GM18868 (cell line): Measurements from ENCODE around the gene PIGN.

ENCODE experiments used
- ATAC-seq: cut with Tn5 transposase; IDR thresholded peaks from one replicate; pipeline ENCODE4 v1.9.1; 2021; ENCODE audit warnings: mild to moderate bottlenecking, moderate library complexity; ENCODE audit not compliant: unreplicated experiment

Gene PIGN

GRCh38 chr18:62018759-62019041 lies 168.2 kb downstream of the PIGN start:
- no peak for ATAC-seq

GRCh38 chr18:62018034-62018758 lies 168.7 kb downstream of the PIGN start:
- no peak for ATAC-seq

- no peak for ATAC-seq
These were observed 169.2 kb downstream of the PIGN start for GRCh38 chr18:62017618-62018017.

GRCh38 chr18:62011416-62011815 lies 175.4 kb downstream of the PIGN start:
- no peak for ATAC-seq

GRCh38 chr18:62009521-62009920 lies 177.3 kb downstream of the PIGN start:
- no peak for ATAC-seq

- ATAC-seq, result no peak
These were observed 185.5 kb downstream of the PIGN start for GRCh38 chr18:62001396-62001795.

- ATAC-seq, result no peak
These were observed 187.9 kb downstream of the PIGN start for GRCh38 chr18:61998957-61999356.

- no peak for ATAC-seq
These were observed 188.5 kb downstream of the PIGN start for GRCh38 chr18:61998335-61998734.

- no peak for ATAC-seq
These were observed 191.2 kb downstream of the PIGN start for GRCh38 chr18:61995618-61996017.

GRCh38 chr18:61993831-61994230 lies 193.0 kb downstream of the PIGN start:
- no peak for ATAC-seq

GRCh38 chr18:61992923-61993322 lies 193.9 kb downstream of the PIGN start:
- peak; percentile 63 for ATAC-seq

GRCh38 chr18:61992285-61992684 lies 194.6 kb downstream of the PIGN start:
- no peak for ATAC-seq

- ATAC-seq, result no peak
These were observed 195.0 kb downstream of the PIGN start for GRCh38 chr18:61991836-61992235.

GRCh38 chr18:61991201-61991600 lies 195.7 kb downstream of the PIGN start:
- no peak for ATAC-seq
